Adrenal gland (tissue), 5 donors: Measurements from ENCODE around the gene RPL13.

ENCODE experiments used
- POLR2A ChIP-seq, 2 donors: fragments of 450-650 bp; IDR thresholded peaks; one replicate each; pipeline ENCODE4 v1.6.1; 2017; ENCODE audit warnings: antibody characterized with exemption in 2 of 2, mild to moderate bottlenecking in 2 of 2, moderate library complexity in 1 of 2
- TF ChIP-seq, protein P1 (sequence below), 6 experiments: fragments of 450-650 bp in 4 of 6; fragments of 200-600 bp in 2 of 6; sonication (generic) in 1 of 6; IDR thresholded peaks; 1 replicate in 5 of 6; 2 replicates in 1 of 6; pipeline versions ENCODE4 v1.5.1 to v1.8.0; 2016 to 2021; ENCODE audit warnings: antibody characterized with exemption in 6 of 6, mild to moderate bottlenecking in 2 of 6, moderate library complexity in 1 of 6
- donor health status: DM: no; HTN: no; CAD: no.

DNA sequence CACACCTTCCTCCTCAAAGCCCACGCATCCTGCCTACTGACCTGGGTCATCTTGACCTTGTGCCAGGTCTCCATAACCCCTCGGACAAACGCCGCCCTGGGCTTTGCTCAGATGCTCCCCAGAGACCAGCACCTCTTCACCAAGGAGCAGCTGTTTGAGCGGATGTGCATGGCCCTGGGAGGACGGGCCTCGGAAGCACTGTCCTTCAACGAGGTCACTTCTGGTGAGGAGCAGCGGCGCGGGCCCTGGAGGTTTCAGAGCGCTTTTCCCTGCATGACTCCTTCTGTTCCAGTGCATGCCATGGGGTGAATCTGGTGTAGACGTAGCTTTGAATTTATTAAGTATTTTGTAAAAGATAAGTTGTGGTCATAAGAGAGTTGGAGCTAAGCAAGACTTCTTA lies 7.6 kb upstream of the RPL13 start:
- TF ChIP-seq, protein P1, sequence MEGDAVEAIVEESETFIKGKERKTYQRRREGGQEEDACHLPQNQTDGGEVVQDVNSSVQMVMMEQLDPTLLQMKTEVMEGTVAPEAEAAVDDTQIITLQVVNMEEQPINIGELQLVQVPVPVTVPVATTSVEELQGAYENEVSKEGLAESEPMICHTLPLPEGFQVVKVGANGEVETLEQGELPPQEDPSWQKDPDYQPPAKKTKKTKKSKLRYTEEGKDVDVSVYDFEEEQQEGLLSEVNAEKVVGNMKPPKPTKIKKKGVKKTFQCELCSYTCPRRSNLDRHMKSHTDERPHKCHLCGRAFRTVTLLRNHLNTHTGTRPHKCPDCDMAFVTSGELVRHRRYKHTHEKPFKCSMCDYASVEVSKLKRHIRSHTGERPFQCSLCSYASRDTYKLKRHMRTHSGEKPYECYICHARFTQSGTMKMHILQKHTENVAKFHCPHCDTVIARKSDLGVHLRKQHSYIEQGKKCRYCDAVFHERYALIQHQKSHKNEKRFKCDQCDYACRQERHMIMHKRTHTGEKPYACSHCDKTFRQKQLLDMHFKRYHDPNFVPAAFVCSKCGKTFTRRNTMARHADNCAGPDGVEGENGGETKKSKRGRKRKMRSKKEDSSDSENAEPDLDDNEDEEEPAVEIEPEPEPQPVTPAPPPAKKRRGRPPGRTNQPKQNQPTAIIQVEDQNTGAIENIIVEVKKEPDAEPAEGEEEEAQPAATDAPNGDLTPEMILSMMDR (IDR thresholded peaks at IDR 0.05): no peak
- no peak for TF ChIP-seq POLR2A (IDR thresholded peaks at IDR 0.05)
